Osteocyte (in vitro differentiated cells): ENCODE data around the gene XBP1. TPM values are rescaled to one million over a fixed set of nuclear protein-coding genes. Genes with fewer than 3 reads are reported as not detected.

Experiments used
- DNase-seq: peaks from one replicate; pipeline ENCODE4 v3.0.0; 2021; ENCODE audit warnings: mixed read lengths; ENCODE audit not compliant: unreplicated experiment; ENCODE audit errors: extremely low spot score
- H3K27ac Mint-ChIP-seq: one replicate; pipeline ENCODE4 v1.8.0; 2021; ENCODE audit warnings: mild to moderate bottlenecking, mixed read lengths; ENCODE audit not compliant: unreplicated experiment
- H3K27me3 Mint-ChIP-seq: one replicate; pipeline ENCODE4 v1.8.0; 2021; ENCODE audit warnings: mixed read lengths; ENCODE audit not compliant: unreplicated experiment
- H3K36me3 Mint-ChIP-seq: one replicate; pipeline ENCODE4 v1.8.0; 2021; ENCODE audit warnings: mixed read lengths; ENCODE audit not compliant: unreplicated experiment
- H3K4me1 Mint-ChIP-seq: one replicate; pipeline ENCODE4 v1.8.0; 2021; ENCODE audit warnings: mixed read lengths; ENCODE audit not compliant: unreplicated experiment
- H3K4me3 Mint-ChIP-seq: one replicate; pipeline ENCODE4 v1.8.0; 2021; ENCODE audit warnings: mild to moderate bottlenecking, moderate library complexity, mixed read lengths; ENCODE audit not compliant: unreplicated experiment
- H3K9me3 Mint-ChIP-seq: one replicate; pipeline ENCODE4 v1.8.0; 2021; ENCODE audit warnings: mixed read lengths; ENCODE audit not compliant: unreplicated experiment
- total RNA-seq: library from RNA; stranded (reverse); gene quantifications from 2 replicates; pipeline ENCODE4 v1.2.1, GENCODE V29; 2021
- TF ChIP-seq, protein P1 (sequence below): fragments of 200-600 bp; sonication (generic); IDR thresholded peaks from 2 replicates; pipeline ENCODE4 v1.5.0; 2021; ENCODE audit warnings: antibody characterized with exemption, mild to moderate bottlenecking, moderate library complexity

The XBP1 gene
- total RNA-seq, 1 donor from 2014 or later, result 150 TPM

DNA sequence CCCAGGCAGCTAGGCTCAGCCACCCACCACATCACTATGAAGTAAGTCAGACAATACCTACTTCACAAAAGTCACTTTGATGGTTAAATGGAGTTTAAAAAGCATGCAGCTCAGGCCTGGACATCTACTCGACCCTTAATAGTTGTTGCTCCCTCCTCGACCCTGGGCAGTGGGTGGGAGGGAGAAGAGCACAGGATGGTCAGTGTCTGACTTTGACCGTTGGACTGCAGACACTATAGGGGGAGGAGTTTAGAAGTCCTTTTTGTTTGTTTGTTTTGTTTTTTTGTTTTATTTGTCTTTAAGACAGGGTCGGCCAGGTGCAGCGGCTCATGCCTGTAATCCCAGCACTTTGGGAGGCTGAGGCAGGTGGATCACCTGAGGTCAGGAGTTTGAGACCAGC, 38.6 kb upstream of the XBP1 start:
- no peak for DNase-seq
- Mint-ChIP-seq H3K9me3 (no peaks in the 10 kb centered on the region), H3K4me3 (no peak overlapping the region), H3K4me1 (no peaks in the 10 kb centered on the region), H3K27ac (no peak overlapping the region), H3K36me3 (no peaks in the 10 kb centered on the region), H3K27me3 (no peaks in the 10 kb centered on the region)
- TF ChIP-seq, protein P1, sequence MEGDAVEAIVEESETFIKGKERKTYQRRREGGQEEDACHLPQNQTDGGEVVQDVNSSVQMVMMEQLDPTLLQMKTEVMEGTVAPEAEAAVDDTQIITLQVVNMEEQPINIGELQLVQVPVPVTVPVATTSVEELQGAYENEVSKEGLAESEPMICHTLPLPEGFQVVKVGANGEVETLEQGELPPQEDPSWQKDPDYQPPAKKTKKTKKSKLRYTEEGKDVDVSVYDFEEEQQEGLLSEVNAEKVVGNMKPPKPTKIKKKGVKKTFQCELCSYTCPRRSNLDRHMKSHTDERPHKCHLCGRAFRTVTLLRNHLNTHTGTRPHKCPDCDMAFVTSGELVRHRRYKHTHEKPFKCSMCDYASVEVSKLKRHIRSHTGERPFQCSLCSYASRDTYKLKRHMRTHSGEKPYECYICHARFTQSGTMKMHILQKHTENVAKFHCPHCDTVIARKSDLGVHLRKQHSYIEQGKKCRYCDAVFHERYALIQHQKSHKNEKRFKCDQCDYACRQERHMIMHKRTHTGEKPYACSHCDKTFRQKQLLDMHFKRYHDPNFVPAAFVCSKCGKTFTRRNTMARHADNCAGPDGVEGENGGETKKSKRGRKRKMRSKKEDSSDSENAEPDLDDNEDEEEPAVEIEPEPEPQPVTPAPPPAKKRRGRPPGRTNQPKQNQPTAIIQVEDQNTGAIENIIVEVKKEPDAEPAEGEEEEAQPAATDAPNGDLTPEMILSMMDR, result no peak

DNA sequence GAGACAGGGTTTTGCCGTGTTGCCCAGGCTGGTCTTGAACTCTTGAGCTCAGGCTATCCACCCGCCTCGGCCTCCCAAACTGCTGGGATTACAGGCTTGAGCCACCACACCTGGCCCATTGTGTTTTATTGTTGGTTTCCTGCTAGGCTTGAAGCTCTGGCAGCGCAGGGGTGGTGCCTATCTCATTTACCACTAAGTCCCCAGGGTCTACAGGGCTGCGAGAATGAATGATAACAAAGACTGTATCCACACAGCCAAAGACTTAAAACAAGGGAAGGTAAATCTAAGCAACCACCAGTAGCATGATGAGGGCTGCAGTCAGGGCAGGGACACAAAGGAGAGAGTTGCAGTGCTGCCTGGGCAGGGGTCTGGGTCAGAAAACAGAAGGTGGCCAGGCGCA, 37.3 kb upstream of the XBP1 start:
- H3K4me1 Mint-ChIP-seq, result no peaks in the 10 kb centered on the region
- no peaks in the 10 kb centered on the region for H3K27me3 Mint-ChIP-seq
- no peaks in the 10 kb centered on the region for H3K36me3 Mint-ChIP-seq
- TF ChIP-seq, protein P1, result no peak
- no peak overlapping the region for H3K27ac Mint-ChIP-seq
- H3K4me3 Mint-ChIP-seq, result no peak overlapping the region
- H3K9me3 Mint-ChIP-seq, result no peaks in the 10 kb centered on the region
- no peak for DNase-seq

DNA sequence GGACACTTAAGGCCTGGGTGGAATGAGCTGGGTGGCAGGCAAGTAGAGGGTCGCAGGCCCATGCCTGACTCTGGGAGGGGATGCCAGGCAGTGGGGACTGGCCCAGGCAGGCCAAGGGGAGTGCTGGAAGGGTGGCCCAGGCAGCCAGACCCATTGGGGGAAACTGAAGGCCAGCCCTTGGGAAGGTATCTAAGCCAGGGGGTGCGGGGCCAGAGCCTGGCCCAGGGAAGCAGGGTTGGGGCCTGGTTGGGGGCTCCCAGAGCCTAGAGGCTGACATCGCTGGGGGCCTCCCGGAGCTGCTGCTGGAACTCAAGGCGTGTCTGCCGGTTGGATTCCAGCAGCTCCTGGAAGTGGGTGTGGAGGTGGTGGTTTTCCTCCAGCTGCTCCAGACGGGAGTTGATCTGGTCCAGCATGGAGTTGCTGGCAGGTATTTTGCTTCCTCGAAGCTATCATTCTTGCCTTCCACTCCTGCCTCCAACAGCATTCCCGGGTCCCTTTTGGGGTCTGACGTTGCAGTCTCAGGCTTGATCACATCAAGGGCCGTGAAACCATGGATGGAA, 35.3 kb upstream of the XBP1 start:
- peaks cover 3% of the 10 kb centered on the region for H3K36me3 Mint-ChIP-seq
- H3K4me1 Mint-ChIP-seq, result no peaks in the 10 kb centered on the region
- TF ChIP-seq, protein P1, result no peak
- no peak overlapping the region for H3K4me3 Mint-ChIP-seq
- no peak for DNase-seq
- H3K9me3 Mint-ChIP-seq, result no peaks in the 10 kb centered on the region
- H3K27ac Mint-ChIP-seq, result no peak overlapping the region
- H3K27me3 Mint-ChIP-seq, result no peaks in the 10 kb centered on the region

DNA sequence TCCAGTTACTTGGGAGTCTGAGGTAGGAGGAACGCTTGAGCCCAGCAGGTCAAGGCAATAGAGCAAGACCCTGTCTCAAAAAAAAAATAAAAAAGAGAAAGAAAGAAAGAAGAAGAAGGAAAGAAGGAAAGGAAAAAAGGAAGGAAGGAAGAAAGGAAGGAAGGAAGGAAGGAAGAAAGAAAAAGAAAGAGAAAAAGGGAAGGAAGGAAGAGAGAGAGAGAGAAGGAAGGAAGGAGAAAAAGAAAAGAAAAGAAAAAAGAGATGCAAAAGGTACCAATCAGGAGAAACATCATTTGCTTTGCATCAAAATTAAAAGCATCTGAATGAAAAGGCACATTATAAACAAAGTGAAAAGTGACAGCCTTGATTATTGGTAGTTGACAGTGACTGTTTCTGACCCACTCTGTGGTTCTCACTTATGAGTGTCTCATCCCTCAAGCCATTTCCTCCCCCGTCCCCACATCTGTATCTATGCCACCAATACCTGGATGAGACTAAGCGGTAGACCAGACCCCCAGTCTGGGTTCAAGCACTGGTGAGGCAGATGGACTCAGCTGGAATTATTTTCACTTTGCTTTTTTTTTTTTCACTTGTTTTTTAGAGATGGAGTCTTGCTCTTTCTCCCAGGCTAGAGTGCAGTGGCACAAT, 33.0 kb upstream of the XBP1 start:
- peaks cover 4% of the 10 kb centered on the region for H3K4me1 Mint-ChIP-seq

DNA sequence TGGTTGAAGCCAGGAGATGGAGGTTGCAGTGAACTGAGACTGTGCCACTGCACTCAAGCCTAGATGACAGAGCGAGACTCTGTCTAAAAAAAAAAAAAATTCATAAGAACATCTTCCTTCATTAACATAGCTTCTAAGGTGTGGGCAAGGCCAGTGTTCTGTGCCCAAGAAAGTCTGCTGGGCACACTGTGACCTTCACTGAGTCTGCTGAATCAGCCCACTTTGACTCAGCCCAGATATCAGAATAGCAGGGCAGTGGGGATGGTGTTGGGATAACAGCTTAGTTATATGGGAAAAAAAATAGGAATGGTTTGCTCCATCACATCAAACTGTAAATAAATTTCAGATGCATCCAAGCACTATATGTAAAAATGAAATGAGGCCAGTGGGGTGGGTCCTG, 32.4 kb upstream of the XBP1 start:
- no peak overlapping the region for H3K4me3 Mint-ChIP-seq
- TF ChIP-seq, protein P1, result no peak

More for the DNA sequence above, 33.0 kb upstream of the XBP1 start:
- TF ChIP-seq, protein P1, result no peak
- peaks cover 3% of the 10 kb centered on the region for H3K36me3 Mint-ChIP-seq
- no peaks in the 10 kb centered on the region for H3K9me3 Mint-ChIP-seq
- no peaks in the 10 kb centered on the region for H3K27me3 Mint-ChIP-seq
- H3K4me3 Mint-ChIP-seq, result no peak overlapping the region
- no peak overlapping the region for H3K27ac Mint-ChIP-seq
- no peak for DNase-seq

More for the DNA sequence above, 32.4 kb upstream of the XBP1 start:
- no peak for DNase-seq
- H3K36me3 Mint-ChIP-seq, result peaks cover 3% of the 10 kb centered on the region
- H3K9me3 Mint-ChIP-seq, result no peaks in the 10 kb centered on the region
- no peaks in the 10 kb centered on the region for H3K27me3 Mint-ChIP-seq
- H3K4me1 Mint-ChIP-seq, result peaks cover 4% of the 10 kb centered on the region
- H3K27ac Mint-ChIP-seq, result no peak overlapping the region
